ENCODE data around the gene WAC. TPM values are rescaled to one million over a fixed set of nuclear protein-coding genes. Genes with fewer than 3 reads are reported as not detected.

Gene WAC
- total and polyA plus RNA-seq, 9 of the 15 experiments (the other 6 are each of a cell fraction or from before 2014, with no cell fraction given): 24.8 to 123 (median 78.2) TPM

DNA sequence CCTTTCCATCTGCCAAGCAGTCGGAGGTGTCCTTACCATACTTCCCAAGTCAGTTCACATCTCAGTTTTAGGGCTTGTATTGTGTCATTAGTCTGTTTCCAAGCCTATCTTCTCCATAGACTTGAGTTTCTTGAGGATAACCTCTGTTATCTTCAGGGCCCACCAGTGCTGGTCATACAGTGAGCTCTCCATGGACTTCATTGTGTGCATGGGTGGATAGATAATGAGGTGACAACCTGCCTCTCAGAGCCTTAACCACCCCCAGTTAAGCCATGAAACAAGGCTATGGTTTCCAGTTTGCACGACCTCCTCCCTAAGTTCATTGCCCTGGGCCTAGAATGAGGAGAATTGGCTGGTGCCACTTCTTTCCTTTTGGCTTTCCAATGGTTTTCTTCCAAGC, 38.5 kb upstream of the WAC start:
- intact Hi-C loops (cut with micrococcal nuclease): loop anchor here (5.0 kb wide), 1 partner anchor 38 kb away; the partner anchor contains the start of gene WAC
- H3K4me3 ChIP-seq: no peak overlapping the region
- peaks cover 13 to 27% of the 10 kb centered on the region in 2 experiments; a peak in 4 of 5 replicates for H3K4me1 ChIP-seq (replicated peaks in 1 of 2; ENCODE audit: control insufficient read depth in 2 of 2, insufficient read depth in 2 of 2, low read length in 2 of 2)
- ChIA-PET CTCF (ENCODE audit: low intra/inter-chr PET ratio) (no interaction called here), POLR2A (interaction anchor here (1.1 to 1.8 kb wide), 2 partner anchors 10 to 20 kb away, joined by 5 read pairs; no protein-coding TSS in a partner anchor)
- peak overlapping the region; percentile 52 for H3K4me2 ChIP-seq (ENCODE audit: insufficient read depth, low read length)
- H3K36me3 ChIP-seq (ENCODE audit: control insufficient read depth, insufficient read depth, low read length): no peaks in the 10 kb centered on the region
- peak; percentile 62 to 94 (median 76) for DNase-seq (ENCODE audit: extremely low read depth in 1 of 4, low spot score in 3 of 4)
- no peaks in the 10 kb centered on the region for H3K27me3 ChIP-seq (ENCODE audit: control insufficient read depth in 2 of 2, insufficient read depth in 2 of 2, low read length in 2 of 2)
- no peaks in the 10 kb centered on the region for H3K9me1 ChIP-seq (ENCODE audit: control insufficient read depth, insufficient read depth, low read length)
- no peaks in the 10 kb centered on the region for H3K79me2 ChIP-seq (ENCODE audit: control insufficient read depth, insufficient read depth, low read length)
- ATAC-seq: peak; percentile 94
- H4K20me1 ChIP-seq (replicated peaks; ENCODE audit: control insufficient read depth, insufficient read depth, low read length): no peaks in the 10 kb centered on the region
- H3K9me3 ChIP-seq (replicated peaks; ENCODE audit: control insufficient read depth, insufficient read depth, low read depth, low read length): no peaks in the 10 kb centered on the region
- in situ Hi-C loops (cut with MboI): no loop called here
- 0 out of 4 replicates have a peak overlapping the region, but pooled peaks of 1 of the 2 experiments have one; percentile 1 for H3K9ac ChIP-seq (ENCODE audit: insufficient read depth in 1 of 2, low read depth in 2 of 2, low read length in 2 of 2)
- 0% methylated on average over 2 of the region's 2 CpGs for WGBS (ENCODE audit: insufficient coverage, low coverage, missing lambda C conversion rate)
- BruUV-seq (replicated peaks): no TSS peak
- H3K27ac ChIP-seq (ENCODE audit: extremely low read depth, low read depth, low read length): peak overlapping the region; percentile 43; the same call in 2 of the 3 replicates
- FAIRE-seq: peak; percentile 100
- peak overlapping the region; percentile 49; the same call in 1 of the 2 replicates for H2AFZ ChIP-seq (ENCODE audit: low read depth, low read length)
- TF ChIP-seq, protein P1, sequence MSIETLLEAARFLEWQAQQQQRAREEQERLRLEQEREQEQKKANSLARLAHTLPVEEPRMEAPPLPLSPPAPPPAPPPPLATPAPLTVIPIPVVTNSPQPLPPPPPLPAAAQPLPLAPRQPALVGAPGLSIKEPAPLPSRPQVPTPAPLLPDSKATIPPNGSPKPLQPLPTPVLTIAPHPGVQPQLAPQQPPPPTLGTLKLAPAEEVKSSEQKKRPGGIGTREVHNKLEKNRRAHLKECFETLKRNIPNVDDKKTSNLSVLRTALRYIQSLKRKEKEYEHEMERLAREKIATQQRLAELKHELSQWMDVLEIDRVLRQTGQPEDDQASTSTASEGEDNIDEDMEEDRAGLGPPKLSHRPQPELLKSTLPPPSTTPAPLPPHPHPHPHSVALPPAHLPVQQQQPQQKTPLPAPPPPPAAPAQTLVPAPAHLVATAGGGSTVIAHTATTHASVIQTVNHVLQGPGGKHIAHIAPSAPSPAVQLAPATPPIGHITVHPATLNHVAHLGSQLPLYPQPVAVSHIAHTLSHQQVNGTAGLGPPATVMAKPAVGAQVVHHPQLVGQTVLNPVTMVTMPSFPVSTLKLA (conservative IDR thresholded peaks at IDR 0.05): peak in 1 of 2 experiments; percentile 35; a peak in 2 of 4 replicates
- TF ChIP-seq ZNF644 (tag; IDR thresholded peaks at IDR 0.05; ENCODE audit: low read depth) (0 out of 2 replicates have a peak, but pooled peaks have one; percentile 65), HMGN3 (IDR thresholded peaks at IDR 0.05; ENCODE audit: borderline replicate concordance, extremely low read depth, insufficient read length, low read depth, low read length) (no peak), ZNF57 (CRISPR knock-in tag; IDR thresholded peaks at IDR 0.05) (no peak), NBN (IDR thresholded peaks at IDR 0.05; ENCODE audit: low read depth) (0 out of 2 replicates have a peak, but pooled peaks have one; percentile 55), JUND (IDR thresholded peaks at IDR 0.05; ENCODE audit: borderline replicate concordance, low read depth, low read length) (peak; percentile 67), JUND (tag; IDR thresholded peaks at IDR 0.05; ENCODE audit: borderline replicate concordance, low read depth, low read length) (no peak; the same call in 2 of the 3 replicates), U2AF2 (optimal IDR thresholded peaks at IDR 0.05; ENCODE audit: low read depth, low read length) (no peak), TCFL5 (CRISPR knock-in tag; conservative IDR thresholded peaks at IDR 0.05) (no peak), CBFB (CRISPR knock-in tag; IDR thresholded peaks at IDR 0.05) (no peak)
- TF ChIP-seq, protein P2, sequence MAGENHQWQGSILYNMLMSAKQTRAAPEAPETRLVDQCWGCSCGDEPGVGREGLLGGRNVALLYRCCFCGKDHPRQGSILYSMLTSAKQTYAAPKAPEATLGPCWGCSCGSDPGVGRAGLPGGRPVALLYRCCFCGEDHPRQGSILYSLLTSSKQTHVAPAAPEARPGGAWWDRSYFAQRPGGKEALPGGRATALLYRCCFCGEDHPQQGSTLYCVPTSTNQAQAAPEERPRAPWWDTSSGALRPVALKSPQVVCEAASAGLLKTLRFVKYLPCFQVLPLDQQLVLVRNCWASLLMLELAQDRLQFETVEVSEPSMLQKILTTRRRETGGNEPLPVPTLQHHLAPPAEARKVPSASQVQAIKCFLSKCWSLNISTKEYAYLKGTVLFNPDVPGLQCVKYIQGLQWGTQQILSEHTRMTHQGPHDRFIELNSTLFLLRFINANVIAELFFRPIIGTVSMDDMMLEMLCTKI (IDR thresholded peaks at IDR 0.05; ENCODE audit: partially characterized antibody): no peak
- TF ChIP-seq, protein P3, sequence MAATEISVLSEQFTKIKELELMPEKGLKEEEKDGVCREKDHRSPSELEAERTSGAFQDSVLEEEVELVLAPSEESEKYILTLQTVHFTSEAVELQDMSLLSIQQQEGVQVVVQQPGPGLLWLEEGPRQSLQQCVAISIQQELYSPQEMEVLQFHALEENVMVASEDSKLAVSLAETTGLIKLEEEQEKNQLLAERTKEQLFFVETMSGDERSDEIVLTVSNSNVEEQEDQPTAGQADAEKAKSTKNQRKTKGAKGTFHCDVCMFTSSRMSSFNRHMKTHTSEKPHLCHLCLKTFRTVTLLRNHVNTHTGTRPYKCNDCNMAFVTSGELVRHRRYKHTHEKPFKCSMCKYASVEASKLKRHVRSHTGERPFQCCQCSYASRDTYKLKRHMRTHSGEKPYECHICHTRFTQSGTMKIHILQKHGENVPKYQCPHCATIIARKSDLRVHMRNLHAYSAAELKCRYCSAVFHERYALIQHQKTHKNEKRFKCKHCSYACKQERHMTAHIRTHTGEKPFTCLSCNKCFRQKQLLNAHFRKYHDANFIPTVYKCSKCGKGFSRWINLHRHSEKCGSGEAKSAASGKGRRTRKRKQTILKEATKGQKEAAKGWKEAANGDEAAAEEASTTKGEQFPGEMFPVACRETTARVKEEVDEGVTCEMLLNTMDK (IDR thresholded peaks at IDR 0.05; ENCODE audit: borderline replicate concordance, insufficient read depth, low read depth, low read length, poor library complexity, severe bottlenecking): no peak
- TF ChIP-seq, protein P4, sequence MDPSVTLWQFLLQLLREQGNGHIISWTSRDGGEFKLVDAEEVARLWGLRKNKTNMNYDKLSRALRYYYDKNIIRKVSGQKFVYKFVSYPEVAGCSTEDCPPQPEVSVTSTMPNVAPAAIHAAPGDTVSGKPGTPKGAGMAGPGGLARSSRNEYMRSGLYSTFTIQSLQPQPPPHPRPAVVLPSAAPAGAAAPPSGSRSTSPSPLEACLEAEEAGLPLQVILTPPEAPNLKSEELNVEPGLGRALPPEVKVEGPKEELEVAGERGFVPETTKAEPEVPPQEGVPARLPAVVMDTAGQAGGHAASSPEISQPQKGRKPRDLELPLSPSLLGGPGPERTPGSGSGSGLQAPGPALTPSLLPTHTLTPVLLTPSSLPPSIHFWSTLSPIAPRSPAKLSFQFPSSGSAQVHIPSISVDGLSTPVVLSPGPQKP (CRISPR knock-in tag; IDR thresholded peaks at IDR 0.05): no peak
- TF ChIP-seq, protein P5, sequence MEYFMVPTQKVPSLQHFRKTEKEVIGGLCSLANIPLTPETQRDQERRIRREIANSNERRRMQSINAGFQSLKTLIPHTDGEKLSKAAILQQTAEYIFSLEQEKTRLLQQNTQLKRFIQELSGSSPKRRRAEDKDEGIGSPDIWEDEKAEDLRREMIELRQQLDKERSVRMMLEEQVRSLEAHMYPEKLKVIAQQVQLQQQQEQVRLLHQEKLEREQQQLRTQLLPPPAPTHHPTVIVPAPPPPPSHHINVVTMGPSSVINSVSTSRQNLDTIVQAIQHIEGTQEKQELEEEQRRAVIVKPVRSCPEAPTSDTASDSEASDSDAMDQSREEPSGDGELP (CRISPR knock-in tag; IDR thresholded peaks at IDR 0.05; ENCODE audit: borderline replicate concordance): 0 out of 2 replicates have a peak, but pooled peaks have one; percentile 18

All from K562 (cell line).